ENCODE measurements around the gene NXPH2. TPM values are rescaled to one million over a fixed set of nuclear protein-coding genes. Genes with fewer than 3 reads are reported as not detected.

NXPH2 gene
- total and polyA plus RNA-seq, 10 donors: not detected

- H3K4me3 ChIP-seq: no peak overlapping the region
- TF ChIP-seq CTCF (IDR thresholded peaks at IDR 0.05 in 8 of 11, conservative IDR thresholded peaks at IDR 0.05 in 3 of 11) (no peak), POLR2A (IDR thresholded peaks at IDR 0.05) (no peak), POLR2AphosphoS5 (IDR thresholded peaks at IDR 0.05) (no peak)
- DNase-seq: no peak
- intact Hi-C loops (cut with DNase I; ENCODE audit: low total_unique reads): no loop called here
- 72 to 93% (median 83%) methylated on average over 8 of the region's 8 CpGs for WGBS, 5 donors
- no peaks in the 10 kb centered on the region for H3K27me3 ChIP-seq (replicated peaks in 1 of 7)
- H3K36me3 ChIP-seq: no peaks in the 10 kb centered on the region
- no peaks in the 10 kb centered on the region for H3K4me1 ChIP-seq
- no peak overlapping the region for H3K27ac ChIP-seq
- no peaks in the 10 kb centered on the region for H3K9me3 ChIP-seq
Measured at GRCh38 chr2:138700716-138701115, 79.5 kb downstream of the NXPH2 start.

GRCh38 chr2:138699421-138699820 lies 80.8 kb downstream of the NXPH2 start:
- Histone ChIP-seq H3K27me3 (replicated peaks in 1 of 7) (no peaks in the 10 kb centered on the region), H3K36me3 (no peaks in the 10 kb centered on the region), H3K27ac (no peak overlapping the region), H3K4me1 (no peaks in the 10 kb centered on the region), H3K4me3 (no peak overlapping the region), H3K9me3 (no peaks in the 10 kb centered on the region)
- DNase-seq: no peak
- intact Hi-C loops (cut with DNase I; ENCODE audit: low total_unique reads): no loop called here
- 83 to 87% (median 85%) methylated on average over 8 of the region's 8 CpGs for WGBS, 5 donors
- TF ChIP-seq POLR2AphosphoS5 (IDR thresholded peaks at IDR 0.05) (no peak), CTCF (IDR thresholded peaks at IDR 0.05 in 8 of 11, conservative IDR thresholded peaks at IDR 0.05 in 3 of 11) (no peak), POLR2A (IDR thresholded peaks at IDR 0.05) (no peak)

GRCh38 chr2:138698428-138698827 lies 81.8 kb downstream of the NXPH2 start:
- WGBS, 5 donors: 79 to 88% (median 86%) methylated on average over 6 of the region's 6 CpGs
- Histone ChIP-seq H3K36me3 (no peaks in the 10 kb centered on the region), H3K4me1 (no peaks in the 10 kb centered on the region), H3K4me3 (no peak overlapping the region), H3K9me3 (no peaks in the 10 kb centered on the region), H3K27me3 (replicated peaks in 1 of 7) (no peaks in the 10 kb centered on the region), H3K27ac (no peak overlapping the region)
- TF ChIP-seq POLR2AphosphoS5 (IDR thresholded peaks at IDR 0.05): no peak
- no peak for TF ChIP-seq CTCF (IDR thresholded peaks at IDR 0.05 in 8 of 11, conservative IDR thresholded peaks at IDR 0.05 in 3 of 11)
- no peak for TF ChIP-seq POLR2A (IDR thresholded peaks at IDR 0.05)
- intact Hi-C loops (cut with DNase I; ENCODE audit: low total_unique reads): no loop called here
- DNase-seq: no peak

- TF ChIP-seq POLR2A (IDR thresholded peaks at IDR 0.05) (no peak), CTCF (IDR thresholded peaks at IDR 0.05 in 8 of 11, conservative IDR thresholded peaks at IDR 0.05 in 3 of 11) (no peak), POLR2AphosphoS5 (IDR thresholded peaks at IDR 0.05) (no peak)
- H3K27ac ChIP-seq: no peak overlapping the region
- H3K4me1 ChIP-seq: peaks cover 0 to 10% (median 0%) of the 10 kb centered on the region in 6 donors
- WGBS, 5 donors: 93 to 96% (median 95%) methylated on average over 1 of the region's 1 CpG
- H3K4me3 ChIP-seq: no peak overlapping the region
- no peaks in the 10 kb centered on the region for H3K36me3 ChIP-seq
- no peaks in the 10 kb centered on the region for H3K9me3 ChIP-seq
- no peaks in the 10 kb centered on the region for H3K27me3 ChIP-seq (replicated peaks in 1 of 7)
- no peak for DNase-seq
- intact Hi-C loops (cut with DNase I; ENCODE audit: low total_unique reads): no loop called here
Measured at GRCh38 chr2:138691667-138692066, 88.5 kb downstream of the NXPH2 start.

All from spleen (tissue), 11 donors.